HG03039 (cell line): Measurements from ENCODE around the gene SPTAN1.
"Not testable (repeated sequence)": the region's sequence is repeated elsewhere in the genome, so short reads cannot be mapped to it uniquely, and the experiment has no call there.

Experiments
- ATAC-seq: cut with Tn5 transposase; IDR thresholded peaks from one replicate; pipeline ENCODE4 v1.9.1; 2021; ENCODE audit warnings: mild to moderate bottlenecking, moderate library complexity; ENCODE audit not compliant: unreplicated experiment

SPTAN1 gene

GRCh38 chr9:128631636-128632035 lies 79.2 kb downstream of the SPTAN1 start:
- ATAC-seq: no peak

- no peak for ATAC-seq
Observed at GRCh38 chr9:128632066-128632465, 79.7 kb downstream of the SPTAN1 start.

GRCh38 chr9:128632486-128632885 lies 80.1 kb downstream of the SPTAN1 start:
- no peak for ATAC-seq

- no peak for ATAC-seq
Observed at GRCh38 chr9:128633057-128633456, 80.7 kb downstream of the SPTAN1 start.

GRCh38 chr9:128633601-128634000 lies 81.2 kb downstream of the SPTAN1 start:
- ATAC-seq: no peak

- no peak for ATAC-seq
Observed at GRCh38 chr9:128634111-128634510, 81.7 kb downstream of the SPTAN1 start.

GRCh38 chr9:128634651-128635262 lies 82.4 kb downstream of the SPTAN1 start:
- no peak for ATAC-seq

GRCh38 chr9:128635266-128636023 lies 83.1 kb downstream of the SPTAN1 start:
- no peak for ATAC-seq

- no peak for ATAC-seq
Observed at GRCh38 chr9:128636024-128636390, 83.6 kb downstream of the SPTAN1 start.

- ATAC-seq: no peak
Observed at GRCh38 chr9:128636556-128637530, 84.5 kb downstream of the SPTAN1 start.

GRCh38 chr9:128637656-128638055 lies 85.3 kb downstream of the SPTAN1 start:
- ATAC-seq: no peak

GRCh38 chr9:128638580-128638979 lies 86.2 kb downstream of the SPTAN1 start:
- no peak for ATAC-seq

- ATAC-seq: no peak
Observed at GRCh38 chr9:128640603-128641002, 88.2 kb downstream of the SPTAN1 start.

GRCh38 chr9:128642675-128643245 lies 90.4 kb downstream of the SPTAN1 start:
- no peak for ATAC-seq

GRCh38 chr9:128643519-128644300 lies 91.3 kb downstream of the SPTAN1 start:
- no peak for ATAC-seq

- ATAC-seq: not testable (repeated sequence)
Observed at GRCh38 chr9:128648206-128648605, 95.8 kb downstream of the SPTAN1 start.

GRCh38 chr9:128651798-128652197 lies 99.4 kb downstream of the SPTAN1 start:
- no peak for ATAC-seq

- ATAC-seq: no peak
Observed at GRCh38 chr9:128653908-128654307, 101.5 kb downstream of the SPTAN1 start.

- no peak for ATAC-seq
Observed at GRCh38 chr9:128654481-128654880, 102.1 kb downstream of the SPTAN1 start.
